SK-N-MC (cell line): ENCODE results near the gene SMOC1.

Experiments
- EZH2 ChIP-seq: fragments of 200-600 bp; sonication (generic); IDR thresholded peaks from one replicate; pipeline ENCODE4 v1.6.1; 2017; ENCODE audit warnings: antibody characterized with exemption
- POLR2AphosphoS5 ChIP-seq: IDR thresholded peaks from 2 replicates; pipeline ENCODE4 v1.6.1; 2012; ENCODE audit warnings: mild to moderate bottlenecking, low read depth, low read length, borderline replicate concordance

GRCh38 chr14:69880044-69880487 lies 850 bp downstream of the SMOC1 start:
- TF ChIP-seq EZH2 (no peak), POLR2AphosphoS5 (no peak)
